ENCODE results near the gene SEMA3B. TPM values are rescaled to one million over a fixed set of nuclear protein-coding genes. Genes with fewer than 3 reads are reported as not detected.
"Not testable (repeated sequence)": the region's sequence is repeated elsewhere in the genome, so short reads cannot be mapped to it uniquely, and the experiment has no call there.

The SEMA3B gene
- total RNA-seq, 2 donors from 2014 or later, result 1.9 to 3.3 TPM

GRCh38 chr3:50242381-50242770, 26.6 kb upstream of the SEMA3B start:
- Mint-ChIP-seq H3K27me3 (ENCODE audit: low read depth) (no peaks in the 10 kb centered on the region), H3K4me1 (ENCODE audit: low read depth) (peaks cover 94% of the 10 kb centered on the region), H3K4me3 (peak overlapping the region; percentile 89 to 91), H3K27ac (peak overlapping the region; percentile 97), H3K9me3 (no peaks in the 10 kb centered on the region), H3K36me3 (ENCODE audit: insufficient read depth in 2 of 2) (peaks cover 4 to 12% of the 10 kb centered on the region in 2 donors)
- DNase-seq (no peak), ATAC-seq (replicated peaks in 1 of 2) (no peak)

- H3K4me3 Mint-ChIP-seq, result peak overlapping the region; percentile 89 to 91
- DNase-seq, result peak; percentile 43 to 44
- H3K27me3 Mint-ChIP-seq (ENCODE audit: low read depth), result no peaks in the 10 kb centered on the region
- H3K36me3 Mint-ChIP-seq (ENCODE audit: insufficient read depth in 2 of 2), result peaks cover 3 to 7% of the 10 kb centered on the region in 2 donors
- peaks cover 97% of the 10 kb centered on the region for H3K4me1 Mint-ChIP-seq (ENCODE audit: low read depth)
- H3K9me3 Mint-ChIP-seq, result no peaks in the 10 kb centered on the region
- peak overlapping the region; percentile 97 for H3K27ac Mint-ChIP-seq
- peak in 1 of 2 donors; percentile 3 for ATAC-seq (replicated peaks in 1 of 2)
These were observed 25.9 kb upstream of the SEMA3B start for GRCh38 chr3:50242851-50243542.

GRCh38 chr3:50243543-50243895, 25.4 kb upstream of the SEMA3B start:
- ATAC-seq (replicated peaks in 1 of 2), result no peak
- peak overlapping the region; percentile 97 for H3K27ac Mint-ChIP-seq
- peak overlapping the region; percentile 55 to 91 for H3K4me3 Mint-ChIP-seq
- DNase-seq, result no peak
- peaks cover 3 to 8% of the 10 kb centered on the region in 2 donors for H3K36me3 Mint-ChIP-seq (ENCODE audit: insufficient read depth in 2 of 2)
- H3K4me1 Mint-ChIP-seq (ENCODE audit: low read depth), result peaks cover 95% of the 10 kb centered on the region
- H3K9me3 Mint-ChIP-seq, result no peaks in the 10 kb centered on the region
- H3K27me3 Mint-ChIP-seq (ENCODE audit: low read depth), result no peaks in the 10 kb centered on the region

GRCh38 chr3:50244813-50245212, 24.1 kb upstream of the SEMA3B start:
- Mint-ChIP-seq H3K4me1 (ENCODE audit: low read depth) (peaks cover 88% of the 10 kb centered on the region), H3K4me3 (peak overlapping the region; percentile 83 to 94), H3K27ac (peak overlapping the region; percentile 89)
- not testable (repeated sequence) for ATAC-seq (replicated peaks in 1 of 2); H3K27me3 Mint-ChIP-seq (ENCODE audit: low read depth); H3K9me3 Mint-ChIP-seq; DNase-seq; H3K36me3 Mint-ChIP-seq (ENCODE audit: insufficient read depth in 2 of 2)

GRCh38 chr3:50245251-50245745, 23.6 kb upstream of the SEMA3B start:
- peak overlapping the region; percentile 89 for H3K27ac Mint-ChIP-seq
- H3K9me3 Mint-ChIP-seq, result no peaks in the 10 kb centered on the region
- peaks cover 3 to 9% of the 10 kb centered on the region in 2 donors for H3K36me3 Mint-ChIP-seq (ENCODE audit: insufficient read depth in 2 of 2)
- no peaks in the 10 kb centered on the region for H3K27me3 Mint-ChIP-seq (ENCODE audit: low read depth)
- H3K4me3 Mint-ChIP-seq, result peak overlapping the region; percentile 83 to 94
- peaks cover 88% of the 10 kb centered on the region for H3K4me1 Mint-ChIP-seq (ENCODE audit: low read depth)
- ATAC-seq (replicated peaks in 1 of 2), result no peak
- no peak for DNase-seq

- no peaks in the 10 kb centered on the region for H3K27me3 Mint-ChIP-seq (ENCODE audit: low read depth)
- H3K36me3 Mint-ChIP-seq (ENCODE audit: insufficient read depth in 2 of 2), result peaks cover 4 to 10% of the 10 kb centered on the region in 2 donors
- H3K27ac Mint-ChIP-seq, result peak overlapping the region; percentile 93
These were observed 23.0 kb upstream of the SEMA3B start for GRCh38 chr3:50245831-50246516.

GRCh38 chr3:50246517-50246954, 22.4 kb upstream of the SEMA3B start:
- Mint-ChIP-seq H3K4me1 (ENCODE audit: low read depth) (peaks cover 88% of the 10 kb centered on the region), H3K4me3 (peak overlapping the region; percentile 83 to 94), H3K36me3 (ENCODE audit: insufficient read depth in 2 of 2) (peaks cover 8 to 13% of the 10 kb centered on the region in 2 donors), H3K27me3 (ENCODE audit: low read depth) (no peaks in the 10 kb centered on the region), H3K9me3 (no peaks in the 10 kb centered on the region), H3K27ac (peak overlapping the region; percentile 93)
- DNase-seq (peak; percentile 84 to 90), ATAC-seq (replicated peaks in 1 of 2) (peak; percentile 85 to 86)

More at GRCh38 chr3:50245831-50246516, 23.0 kb upstream of the SEMA3B start:
- Mint-ChIP-seq H3K9me3 (no peaks in the 10 kb centered on the region), H3K4me1 (ENCODE audit: low read depth) (peaks cover 88% of the 10 kb centered on the region), H3K4me3 (peak overlapping the region; percentile 83 to 94)
- DNase-seq (peak; percentile 95 to 98), ATAC-seq (replicated peaks in 1 of 2) (peak; percentile 79 to 81)

GRCh38 chr3:50248387-50248786, 20.6 kb upstream of the SEMA3B start:
- H3K27me3 Mint-ChIP-seq (ENCODE audit: low read depth), result no peaks in the 10 kb centered on the region
- H3K9me3 Mint-ChIP-seq, result no peaks in the 10 kb centered on the region
- ATAC-seq (replicated peaks in 1 of 2) (no peak), DNase-seq (no peak)
- H3K36me3 Mint-ChIP-seq (ENCODE audit: insufficient read depth in 2 of 2), result peaks cover 10 to 15% of the 10 kb centered on the region in 2 donors
- peak overlapping the region; percentile 42 to 52 for H3K4me3 Mint-ChIP-seq
- peaks cover 73% of the 10 kb centered on the region for H3K4me1 Mint-ChIP-seq (ENCODE audit: low read depth)
- peak overlapping the region; percentile 88 for H3K27ac Mint-ChIP-seq

- Mint-ChIP-seq H3K9me3 (no peaks in the 10 kb centered on the region), H3K4me3 (no peak overlapping the region), H3K27ac (no peak overlapping the region), H3K36me3 (ENCODE audit: insufficient read depth in 2 of 2) (peaks cover 8 to 15% of the 10 kb centered on the region in 2 donors), H3K27me3 (ENCODE audit: low read depth) (no peaks in the 10 kb centered on the region), H3K4me1 (ENCODE audit: low read depth) (peaks cover 67% of the 10 kb centered on the region)
- no peak for ATAC-seq (replicated peaks in 1 of 2)
- DNase-seq, result no peak
These were observed 19.5 kb upstream of the SEMA3B start for GRCh38 chr3:50249457-50249856.

GRCh38 chr3:50250514-50250913, 18.4 kb upstream of the SEMA3B start:
- Mint-ChIP-seq H3K4me3 (peak overlapping the region in 1 of 2 donors; percentile 33), H3K9me3 (no peaks in the 10 kb centered on the region), H3K27ac (peak overlapping the region; percentile 92), H3K27me3 (ENCODE audit: low read depth) (no peaks in the 10 kb centered on the region), H3K36me3 (ENCODE audit: insufficient read depth in 2 of 2) (peaks cover 8 to 15% of the 10 kb centered on the region in 2 donors), H3K4me1 (ENCODE audit: low read depth) (peaks cover 56% of the 10 kb centered on the region)
- ATAC-seq (replicated peaks in 1 of 2), result no peak
- DNase-seq, result no peak

GRCh38 chr3:50251220-50251619, 17.7 kb upstream of the SEMA3B start:
- H3K27me3 Mint-ChIP-seq (ENCODE audit: low read depth), result no peaks in the 10 kb centered on the region
- H3K36me3 Mint-ChIP-seq (ENCODE audit: insufficient read depth in 2 of 2), result peaks cover 8 to 15% of the 10 kb centered on the region in 2 donors
- ATAC-seq (replicated peaks in 1 of 2) (peak; percentile 21 to 37), DNase-seq (peak in 1 of 2 donors; percentile 54)
- peak overlapping the region; percentile 92 for H3K27ac Mint-ChIP-seq
- no peaks in the 10 kb centered on the region for H3K9me3 Mint-ChIP-seq
- H3K4me1 Mint-ChIP-seq (ENCODE audit: low read depth), result peaks cover 49% of the 10 kb centered on the region
- H3K4me3 Mint-ChIP-seq, result peak overlapping the region; percentile 29 to 49

GRCh38 chr3:50254577-50255250, 14.2 kb upstream of the SEMA3B start:
- Mint-ChIP-seq H3K9me3 (peaks cover 0 to 3% of the 10 kb centered on the region in 2 donors), H3K4me3 (no peak overlapping the region), H3K27me3 (ENCODE audit: low read depth) (no peaks in the 10 kb centered on the region), H3K4me1 (ENCODE audit: low read depth) (peaks cover 39% of the 10 kb centered on the region), H3K27ac (no peak overlapping the region), H3K36me3 (ENCODE audit: insufficient read depth in 2 of 2) (peaks cover 19 to 20% of the 10 kb centered on the region in 2 donors)
- DNase-seq (no peak), ATAC-seq (replicated peaks in 1 of 2) (no peak)

- Mint-ChIP-seq H3K27me3 (ENCODE audit: low read depth) (no peaks in the 10 kb centered on the region), H3K27ac (no peak overlapping the region), H3K36me3 (ENCODE audit: insufficient read depth in 2 of 2) (peaks cover 18 to 20% of the 10 kb centered on the region in 2 donors), H3K4me1 (ENCODE audit: low read depth) (peaks cover 36% of the 10 kb centered on the region), H3K9me3 (peaks cover 0 to 3% of the 10 kb centered on the region in 2 donors), H3K4me3 (no peak overlapping the region)
- DNase-seq (no peak), ATAC-seq (replicated peaks in 1 of 2) (no peak)
These were observed 13.7 kb upstream of the SEMA3B start for GRCh38 chr3:50255251-50255615.
